Osteoblast (primary cell): ENCODE measurements around the gene COMMD2. TPM values are rescaled to one million over a fixed set of nuclear protein-coding genes. Genes with fewer than 3 reads are reported as not detected.

Experiments
- DNase-seq: peaks from one replicate; pipeline ENCODE4 v3.0.0; 2011; ENCODE audit warnings: low spot score, mixed read lengths; ENCODE audit not compliant: insufficient read length; ENCODE audit errors: missing footprints
- H2AFZ ChIP-seq: 2 replicates; pipeline ENCODE4 v1.6.0; 2011; ENCODE audit warnings: mild to moderate bottlenecking, low read length
- H3K27ac ChIP-seq: 2 replicates; pipeline ENCODE4 v1.5.1; 2011; ENCODE audit warnings: mild to moderate bottlenecking, low read depth, low read length, moderate library complexity
- H3K27me3 ChIP-seq: 2 replicates; pipeline ENCODE4 v1.6.0; 2012; ENCODE audit warnings: mild to moderate bottlenecking, control low read depth, inconsistent platforms, low read length, moderate library complexity; ENCODE audit not compliant: insufficient read depth
- H3K36me3 ChIP-seq: 2 replicates; pipeline ENCODE4 v1.5.1; 2011; ENCODE audit warnings: mild to moderate bottlenecking, low read length, control low read depth, moderate library complexity; ENCODE audit not compliant: insufficient read depth
- H3K4me1 ChIP-seq: 2 replicates; pipeline ENCODE4 v1.5.1; 2011; ENCODE audit warnings: mild to moderate bottlenecking, low read length, control low read depth, moderate library complexity; ENCODE audit not compliant: insufficient read depth
- H3K4me2 ChIP-seq: 2 replicates; pipeline ENCODE4 v1.6.0; 2011; ENCODE audit warnings: mild to moderate bottlenecking, low read length; ENCODE audit not compliant: insufficient read depth
- H3K4me3 ChIP-seq: fragments of 200-600 bp; sonication (generic); 3 replicates; pipeline ENCODE4 v1.5.1; 2012; ENCODE audit warnings: mild to moderate bottlenecking, low read length, inconsistent platforms; ENCODE audit not compliant: insufficient read depth
- H3K79me2 ChIP-seq: 2 replicates; pipeline ENCODE4 v1.6.0; 2012; ENCODE audit warnings: mild to moderate bottlenecking, low read length, control low read depth, inconsistent platforms; ENCODE audit not compliant: insufficient read depth
- H3K9me3 ChIP-seq: 2 replicates; pipeline ENCODE4 v1.5.1; 2011; ENCODE audit warnings: low read depth, low read length, control low read depth
- H4K20me1 ChIP-seq: 2 replicates; pipeline ENCODE4 v1.6.0; 2012; ENCODE audit warnings: mild to moderate bottlenecking, low read length, control low read depth; ENCODE audit not compliant: insufficient read depth
- total RNA-seq: library from RNA; depleted of rRNA; stranded (reverse); fragments of >200 nt; gene quantifications from 2 replicates; pipeline ENCODE4 v1.2.3, GENCODE V29; 2012
- TF ChIP-seq, protein P1 (sequence below): IDR thresholded peaks from 2 replicates; pipeline ENCODE4 v1.5.1; 2011; ENCODE audit warnings: mild to moderate bottlenecking, low read depth, low read length, moderate library complexity; ENCODE audit errors: extremely low read depth

Gene COMMD2
- total RNA-seq, 1 donor: 38.4 TPM

DNA sequence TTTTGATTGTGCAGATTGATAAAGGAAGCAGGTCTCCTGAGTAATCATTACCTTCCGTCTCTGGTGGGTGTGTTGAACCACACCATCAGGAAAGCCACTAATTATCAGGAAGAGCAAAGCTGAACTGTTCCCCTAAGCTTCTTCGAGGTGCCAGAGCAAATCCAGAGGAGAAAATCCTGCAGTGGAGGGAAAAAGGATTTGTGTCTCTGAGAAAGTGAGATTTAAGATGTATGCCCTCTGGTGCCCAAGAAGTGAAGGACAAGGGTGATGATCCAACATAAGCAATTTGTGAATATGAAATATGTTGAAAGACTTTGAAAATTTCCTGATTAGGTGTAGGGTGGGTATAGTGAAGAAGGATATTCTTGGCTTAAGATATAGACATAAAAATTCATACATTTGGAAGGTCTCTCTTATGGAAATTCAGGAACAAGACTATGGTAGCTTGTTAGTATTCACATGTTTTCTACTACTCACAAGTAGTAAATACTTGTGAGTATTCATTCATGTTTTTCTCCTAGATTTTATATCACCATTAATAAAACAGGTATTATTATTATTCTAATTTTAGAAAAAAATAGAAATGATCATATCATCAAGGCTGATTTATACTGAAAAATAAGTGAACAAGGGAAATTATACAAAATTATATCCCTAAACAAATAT, 34.8 kb downstream of the COMMD2 start:
- H3K4me2 ChIP-seq: peak overlapping the region; percentile 59
- H3K9me3 ChIP-seq: no peaks in the 10 kb centered on the region
- H3K4me3 ChIP-seq: peak overlapping the region; percentile 14
- no peaks in the 10 kb centered on the region for H3K27me3 ChIP-seq
- no peaks in the 10 kb centered on the region for H3K36me3 ChIP-seq
- H3K79me2 ChIP-seq: no peaks in the 10 kb centered on the region
- peak; percentile 89 for DNase-seq
- no peak overlapping the region for H3K27ac ChIP-seq
- H2AFZ ChIP-seq: peak overlapping the region; percentile 82
- TF ChIP-seq, protein P1, sequence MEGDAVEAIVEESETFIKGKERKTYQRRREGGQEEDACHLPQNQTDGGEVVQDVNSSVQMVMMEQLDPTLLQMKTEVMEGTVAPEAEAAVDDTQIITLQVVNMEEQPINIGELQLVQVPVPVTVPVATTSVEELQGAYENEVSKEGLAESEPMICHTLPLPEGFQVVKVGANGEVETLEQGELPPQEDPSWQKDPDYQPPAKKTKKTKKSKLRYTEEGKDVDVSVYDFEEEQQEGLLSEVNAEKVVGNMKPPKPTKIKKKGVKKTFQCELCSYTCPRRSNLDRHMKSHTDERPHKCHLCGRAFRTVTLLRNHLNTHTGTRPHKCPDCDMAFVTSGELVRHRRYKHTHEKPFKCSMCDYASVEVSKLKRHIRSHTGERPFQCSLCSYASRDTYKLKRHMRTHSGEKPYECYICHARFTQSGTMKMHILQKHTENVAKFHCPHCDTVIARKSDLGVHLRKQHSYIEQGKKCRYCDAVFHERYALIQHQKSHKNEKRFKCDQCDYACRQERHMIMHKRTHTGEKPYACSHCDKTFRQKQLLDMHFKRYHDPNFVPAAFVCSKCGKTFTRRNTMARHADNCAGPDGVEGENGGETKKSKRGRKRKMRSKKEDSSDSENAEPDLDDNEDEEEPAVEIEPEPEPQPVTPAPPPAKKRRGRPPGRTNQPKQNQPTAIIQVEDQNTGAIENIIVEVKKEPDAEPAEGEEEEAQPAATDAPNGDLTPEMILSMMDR: peak; percentile 78
- no peaks in the 10 kb centered on the region for H3K4me1 ChIP-seq
- H4K20me1 ChIP-seq: no peaks in the 10 kb centered on the region

DNA sequence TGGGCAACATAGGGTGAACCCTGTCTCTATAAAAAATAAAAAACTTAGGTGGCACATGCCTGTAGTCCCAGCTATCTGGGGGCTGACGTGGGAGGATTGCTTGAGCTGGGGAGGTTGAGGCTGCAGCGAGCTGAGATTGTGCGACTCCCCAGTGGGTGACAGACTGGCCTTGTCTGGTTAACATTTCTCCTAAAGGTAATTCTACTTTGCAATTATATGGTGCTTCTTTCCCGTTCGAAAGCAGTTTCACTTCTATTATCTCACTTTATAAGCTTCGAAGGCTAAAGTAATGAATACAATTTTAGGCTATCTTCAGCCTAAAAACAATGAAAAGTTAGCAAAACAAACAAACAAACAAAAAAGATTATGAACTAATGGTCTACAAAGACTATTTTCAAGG, 35.3 kb downstream of the COMMD2 start:
- Histone ChIP-seq H3K79me2 (no peaks in the 10 kb centered on the region), H3K27me3 (no peaks in the 10 kb centered on the region), H4K20me1 (no peaks in the 10 kb centered on the region), H3K4me1 (no peaks in the 10 kb centered on the region), H3K4me3 (peak overlapping the region; percentile 14), H2AFZ (peak overlapping the region; percentile 82), H3K9me3 (no peaks in the 10 kb centered on the region), H3K4me2 (peak overlapping the region; percentile 59), H3K36me3 (no peaks in the 10 kb centered on the region), H3K27ac (no peak overlapping the region)
- TF ChIP-seq, protein P1: no peak
- DNase-seq: no peak

DNA sequence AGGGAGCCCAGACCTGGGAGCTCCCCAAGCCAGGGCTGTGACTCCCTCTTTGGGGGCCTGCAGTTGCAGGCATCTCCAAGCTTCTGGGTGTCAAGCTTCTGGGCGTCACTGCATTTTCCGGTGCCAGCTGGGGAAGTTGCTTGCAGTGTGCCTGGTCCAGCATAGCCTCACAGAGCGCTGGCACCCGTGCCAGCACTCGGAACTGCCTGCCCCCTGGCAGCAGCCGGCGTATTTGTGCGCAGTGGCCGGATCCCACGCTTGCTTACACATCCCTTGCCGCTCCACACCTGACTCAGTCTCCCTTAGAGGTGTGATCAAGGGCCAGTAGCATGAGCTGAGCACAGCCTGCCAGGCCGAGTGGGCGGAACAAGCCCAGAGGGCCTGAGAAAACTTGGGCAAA, 37.0 kb downstream of the COMMD2 start:
- Histone ChIP-seq H3K4me1 (no peaks in the 10 kb centered on the region), H3K27me3 (no peaks in the 10 kb centered on the region), H3K4me3 (no peak overlapping the region), H3K36me3 (no peaks in the 10 kb centered on the region), H3K4me2 (no peak overlapping the region), H3K79me2 (no peaks in the 10 kb centered on the region), H3K27ac (no peak overlapping the region), H4K20me1 (no peaks in the 10 kb centered on the region), H3K9me3 (no peaks in the 10 kb centered on the region), H2AFZ (no peak overlapping the region)
- TF ChIP-seq, protein P1: no peak
- DNase-seq: no peak

DNA sequence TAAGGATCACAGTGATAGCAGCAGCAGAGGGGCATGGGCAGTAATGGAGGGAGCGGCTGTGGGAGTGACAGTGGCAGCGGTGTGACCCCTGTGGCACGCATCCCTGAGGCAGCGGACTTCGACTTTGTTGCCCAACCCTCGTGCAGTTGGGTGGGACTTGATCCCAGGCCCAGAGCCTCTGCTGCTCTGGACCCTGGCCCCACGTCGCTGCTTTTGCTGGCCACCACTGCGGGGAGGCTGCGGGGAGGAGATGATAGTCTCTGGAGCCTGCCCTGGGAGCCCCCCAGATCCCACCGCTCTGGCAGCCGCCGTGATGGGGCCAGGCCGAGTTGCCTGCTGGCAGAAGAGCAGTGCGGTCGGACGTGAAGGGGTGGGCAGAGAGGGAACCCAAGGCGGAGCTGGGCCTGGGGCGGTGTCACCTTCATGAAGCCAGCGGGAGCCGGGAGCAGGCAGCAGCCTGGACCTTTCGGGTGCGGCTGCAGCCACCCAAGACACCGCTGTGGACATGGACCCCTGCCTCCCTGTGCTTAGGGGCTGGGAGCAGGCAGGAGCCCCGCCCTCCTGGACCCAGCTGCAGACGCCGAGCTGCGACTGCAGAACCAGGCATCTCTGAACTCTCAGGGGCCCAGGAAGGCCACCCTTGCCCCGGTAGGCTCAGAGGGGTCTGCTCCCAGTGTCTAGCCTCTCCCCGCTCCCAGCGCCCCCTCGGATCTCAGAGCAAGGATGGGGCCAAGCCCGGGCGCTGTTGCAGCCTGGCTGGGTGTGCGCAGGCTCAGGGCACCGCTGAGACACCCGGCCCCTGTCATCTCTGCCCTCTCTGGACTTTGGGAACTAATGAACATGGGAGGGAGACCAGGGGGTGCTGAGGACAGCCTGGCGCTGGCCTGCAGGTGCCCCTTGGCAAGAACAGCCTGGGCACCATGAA, 38.3 kb downstream of the COMMD2 start:
- Histone ChIP-seq H3K4me3 (no peak overlapping the region), H3K36me3 (no peaks in the 10 kb centered on the region), H3K9me3 (no peaks in the 10 kb centered on the region), H3K4me2 (no peak overlapping the region), H3K4me1 (no peaks in the 10 kb centered on the region), H2AFZ (no peak overlapping the region), H4K20me1 (no peaks in the 10 kb centered on the region), H3K27ac (no peak overlapping the region), H3K27me3 (no peaks in the 10 kb centered on the region), H3K79me2 (no peaks in the 10 kb centered on the region)
- TF ChIP-seq, protein P1: no peak
- peak; percentile 58 for DNase-seq
